GM15510 (cell line): Measurements from ENCODE around the gene MCTP1.

Experiments used
- POLR2A ChIP-seq: IDR thresholded peaks from 3 replicates; pipeline ENCODE4 v1.6.1; 2011; ENCODE audit warnings: borderline replicate concordance; ENCODE audit not compliant: insufficient read length; ENCODE audit errors: extremely low read depth

MCTP1 gene

DNA sequence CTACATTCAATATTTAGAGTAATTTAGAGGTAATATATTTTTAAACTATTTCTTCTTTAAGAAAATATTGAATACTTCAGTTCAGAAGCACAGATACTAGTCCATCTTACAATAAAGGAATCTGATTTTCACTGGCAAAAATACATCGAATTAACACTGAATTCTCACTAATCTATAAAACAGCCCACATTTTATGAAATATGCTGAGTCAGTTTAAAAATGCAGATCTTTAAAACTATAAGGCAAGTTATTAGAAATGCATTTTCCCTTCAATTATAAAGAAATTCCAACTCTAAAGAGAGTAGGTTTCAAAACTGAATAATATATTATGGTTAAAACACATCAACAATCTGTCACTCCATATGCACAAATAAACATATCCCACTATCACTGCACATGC, 433.9 kb downstream of the MCTP1 start:
- TF ChIP-seq POLR2A = no peak

DNA sequence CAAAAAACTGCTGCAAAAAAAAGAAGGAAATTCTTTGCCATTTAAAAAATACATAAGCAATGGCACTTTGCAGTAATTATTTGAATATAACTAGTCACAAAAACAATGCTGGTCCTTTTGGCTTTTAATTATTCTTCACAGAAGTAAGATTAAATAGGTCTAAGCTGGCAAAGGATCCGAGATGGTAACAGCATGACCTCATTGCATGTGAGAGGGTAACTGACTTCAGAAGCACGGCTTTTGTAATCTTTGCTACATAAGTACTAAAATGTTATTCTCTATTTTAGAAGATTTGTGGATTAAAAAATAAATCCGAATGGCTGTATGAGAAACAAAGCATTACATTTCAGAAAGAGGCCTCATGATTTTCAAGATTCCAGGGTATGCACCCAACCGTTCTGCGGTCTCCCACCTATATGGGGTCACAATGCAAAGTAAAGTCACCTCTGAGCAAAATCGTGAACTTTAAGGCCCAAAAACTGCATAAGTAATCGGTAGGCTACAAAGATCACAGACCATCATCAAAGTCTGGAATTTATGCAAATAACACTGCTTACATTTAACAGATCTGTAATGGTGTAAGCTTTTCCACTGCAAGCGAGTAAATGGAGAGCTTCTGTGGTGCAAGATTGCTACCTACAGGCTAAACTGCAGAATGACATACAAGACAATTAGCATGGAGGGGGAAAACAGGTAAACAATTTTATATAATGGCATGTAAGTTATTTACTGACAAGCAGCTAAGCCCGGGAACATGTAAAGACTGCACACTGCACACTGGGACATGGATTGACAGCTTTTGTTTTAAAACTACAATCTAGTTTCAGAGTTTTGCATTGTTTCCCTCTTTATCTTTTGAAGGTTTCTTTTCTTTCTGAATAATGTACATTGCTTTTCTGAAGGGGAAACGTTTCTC, 434.8 kb downstream of the MCTP1 start:
- no peak for TF ChIP-seq POLR2A

DNA sequence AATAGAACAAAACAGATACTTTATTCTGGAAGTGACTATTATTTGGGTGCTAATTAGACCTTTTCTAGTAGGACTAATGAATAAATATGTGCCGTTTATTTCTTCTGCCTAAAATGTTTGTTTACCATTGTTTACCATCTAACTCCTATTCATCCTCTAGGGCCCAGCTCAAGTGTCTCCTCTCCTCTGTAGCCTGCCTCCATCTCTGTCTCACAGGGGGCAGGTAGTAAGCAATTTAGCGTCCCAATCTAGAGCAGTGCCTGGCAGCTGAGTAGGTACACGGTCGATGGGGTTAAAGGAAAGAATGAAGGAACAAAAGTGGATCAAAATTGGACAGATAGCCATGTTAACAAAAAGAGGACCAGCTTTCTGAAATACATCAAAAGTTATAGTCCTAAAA, 435.6 kb downstream of the MCTP1 start:
- no peak for TF ChIP-seq POLR2A

GRCh38 chr5:94847726-94848125, 437.2 kb downstream of the MCTP1 start:
- no peak for TF ChIP-seq POLR2A

GRCh38 chr5:94847019-94847418, 437.9 kb downstream of the MCTP1 start:
- no peak for TF ChIP-seq POLR2A

DNA sequence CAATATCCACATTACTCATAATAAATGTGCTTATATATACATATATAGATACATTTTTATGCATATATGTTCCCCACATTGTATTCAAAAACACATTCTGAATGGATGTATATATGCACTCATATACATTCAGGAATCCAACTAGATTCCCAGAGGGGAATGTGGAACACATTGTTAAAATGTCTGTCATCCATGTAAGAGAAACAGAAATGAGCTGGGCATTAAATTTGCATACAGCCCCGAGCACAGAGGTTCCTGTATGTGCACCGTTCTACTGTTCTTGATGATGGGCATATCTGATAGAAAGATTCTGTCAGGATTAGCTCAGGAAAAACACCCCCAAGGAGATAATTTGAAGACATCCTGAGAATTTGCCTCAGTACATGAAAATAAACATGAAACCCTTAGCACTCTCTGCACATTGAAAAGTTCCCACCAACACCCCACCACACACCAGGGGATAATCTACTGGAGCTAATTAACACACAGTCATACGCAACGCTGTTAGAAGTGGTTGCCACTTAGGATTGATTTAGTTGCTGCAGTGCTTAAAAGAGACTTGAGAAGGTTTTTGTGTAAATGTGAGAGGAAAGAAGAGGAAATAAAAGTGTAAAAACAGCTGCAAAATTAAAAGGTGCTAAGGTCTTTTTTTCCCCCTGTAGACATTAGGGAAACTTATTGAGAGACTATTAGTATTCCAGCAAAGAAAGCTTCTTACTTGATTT, 443.1 kb downstream of the MCTP1 start:
- no peak for TF ChIP-seq POLR2A

DNA sequence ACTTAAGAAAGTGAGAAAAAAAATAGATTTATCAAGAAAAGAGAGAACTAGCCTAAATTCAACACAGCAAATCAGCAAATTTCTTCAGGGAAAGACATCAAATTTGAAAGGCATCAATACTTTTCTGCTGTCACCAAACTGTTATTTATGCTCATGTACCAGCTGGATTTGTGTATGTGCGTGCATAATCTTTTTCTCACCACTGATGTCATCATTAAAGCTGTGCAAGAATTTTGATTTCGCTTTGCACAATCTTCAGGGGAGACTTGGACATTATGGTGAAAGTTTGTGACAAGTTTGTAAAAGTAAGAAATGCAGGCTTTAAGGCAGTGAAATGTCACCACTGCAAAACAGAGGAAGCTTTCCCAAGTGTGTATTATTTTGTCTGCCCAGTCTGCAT, 451.0 kb downstream of the MCTP1 start:
- TF ChIP-seq POLR2A = no peak

- no peak for TF ChIP-seq POLR2A
Measured at GRCh38 chr5:94832685-94833084, 452.2 kb downstream of the MCTP1 start.

GRCh38 chr5:94830520-94830919, 454.4 kb downstream of the MCTP1 start:
- no peak for TF ChIP-seq POLR2A

- TF ChIP-seq POLR2A = no peak
Measured at GRCh38 chr5:94820488-94820887, 464.4 kb downstream of the MCTP1 start.

DNA sequence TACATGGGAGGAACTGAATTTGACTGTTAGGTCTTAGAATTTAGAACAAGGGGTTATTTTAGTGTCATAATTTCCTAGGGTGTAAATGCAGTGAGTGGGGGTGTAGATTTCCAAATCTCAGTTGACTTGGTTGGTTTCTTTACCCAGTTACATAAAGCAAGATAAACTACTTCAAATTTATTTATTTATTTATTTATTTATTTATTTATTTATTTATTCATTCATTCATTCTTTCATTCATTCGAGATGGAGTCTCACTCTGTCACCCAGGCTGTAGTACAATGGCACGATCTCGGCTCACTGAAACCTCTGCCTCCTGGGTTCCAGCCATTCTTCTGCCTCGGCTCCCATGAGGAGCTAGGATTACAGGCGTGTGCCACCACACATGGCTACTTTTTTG, 466.0 kb downstream of the MCTP1 start:
- TF ChIP-seq POLR2A = no peak

DNA sequence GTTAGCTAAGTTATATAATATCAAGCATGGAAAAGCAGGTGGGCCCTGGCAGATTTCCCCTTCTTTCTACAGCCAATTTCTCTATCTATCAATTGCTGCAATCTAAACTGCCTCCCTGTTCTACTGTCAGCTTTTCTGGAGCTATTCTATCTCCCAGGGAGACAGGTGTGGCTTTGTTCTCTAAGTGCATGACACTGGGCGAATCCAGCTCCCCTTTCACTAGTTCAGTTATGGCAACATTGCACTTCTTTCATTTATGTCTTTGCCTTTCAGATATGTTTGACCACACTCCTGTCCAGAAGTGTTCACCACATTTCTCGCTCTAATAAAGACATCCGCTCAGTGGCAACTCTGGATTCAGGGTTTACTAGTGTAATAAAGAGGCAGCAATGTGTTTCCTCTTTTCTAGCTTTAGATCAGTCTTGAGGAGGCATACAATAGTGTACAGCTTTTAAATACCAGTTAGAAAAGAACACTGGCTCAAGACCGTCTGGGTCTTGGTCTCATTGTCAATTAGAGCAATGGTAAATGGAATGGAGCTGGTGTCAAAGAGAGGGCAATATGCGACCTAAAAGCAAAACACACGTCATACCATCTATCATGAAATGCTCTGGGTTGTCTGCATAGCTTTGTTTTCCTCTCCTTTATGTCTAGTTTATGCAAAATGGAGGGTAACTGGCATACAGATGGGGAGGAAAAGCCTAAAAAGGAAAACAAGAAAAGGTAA, 469.4 kb downstream of the MCTP1 start:
- no peak for TF ChIP-seq POLR2A

GRCh38 chr5:94812232-94812631, 472.7 kb downstream of the MCTP1 start:
- TF ChIP-seq POLR2A = no peak

DNA sequence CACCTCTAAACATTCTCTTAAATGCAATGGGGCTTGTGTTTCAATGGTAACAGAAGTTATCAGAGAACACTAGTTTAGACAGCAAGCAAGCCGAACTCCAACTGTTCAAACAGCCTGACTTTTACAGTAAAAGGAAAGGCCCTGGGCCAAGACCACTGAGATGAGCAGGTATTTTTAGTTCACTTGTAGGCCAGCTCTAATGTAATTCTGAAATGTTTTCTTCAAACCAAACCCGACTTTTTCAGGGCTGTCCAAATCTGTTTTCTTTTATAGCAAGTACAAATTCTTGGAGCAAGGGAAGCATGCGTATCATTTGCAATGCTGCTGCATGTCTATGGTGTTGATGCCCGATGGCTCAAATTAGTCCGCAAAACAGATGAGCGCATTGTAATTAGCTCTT, 473.6 kb downstream of the MCTP1 start:
- TF ChIP-seq POLR2A = no peak

- no peak for TF ChIP-seq POLR2A
Measured at GRCh38 chr5:94810877-94811276, 474.0 kb downstream of the MCTP1 start.
